SK-N-SH (cell line): ENCODE data around the gene ZFHX3. TPM values are rescaled to one million over a fixed set of nuclear protein-coding genes. Genes with fewer than 3 reads are reported as not detected.

ENCODE experiments used
- CTCF ChIA-PET: fragments of 300-600, 350-600 bp; formaldehyde crosslinking; extraction: SDS; loops from one replicate; lab custom pipeline; 2021; lab: Yijun Ruan, JAX
- POLR2A ChIA-PET: fragments of 350-600 bp; sonication (Branson Sonifier 250); formaldehyde crosslinking; extraction: SDS; loops from one replicate; lab custom pipeline; 2020; ENCODE audit warnings: antibody characterized with exemption, inconsistent platforms; lab: Yijun Ruan, JAX
- DNase-seq: peaks from one replicate; pipeline ENCODE4 v3.0.0; 2012
- H2AFZ ChIP-seq: fragments of 200-600 bp; sonication (generic); 2 replicates; pipeline ENCODE4 v1.8.1; 2016; ENCODE audit warnings: antibody characterized with exemption, mild to moderate bottlenecking, low read depth
- H3F3A ChIP-seq: fragments of 200-600 bp; sonication (generic); replicated peaks from 2 replicates; pipeline ENCODE3; 2016; ENCODE audit warnings: antibody characterized with exemption, mild to moderate bottlenecking; ENCODE audit not compliant: insufficient read depth
- H3K27ac ChIP-seq, 2 experiments: fragments of 200-500 bp in 1 of 2; fragments of 200-600 bp in 1 of 2; sonication (Bioruptor generic) in 1 of 2; sonication (generic), shearing (Covaris generic) in 1 of 2; 2 replicates each; pipeline versions ENCODE4 v1.5.1 to v1.6.1; 2014 to 2016; ENCODE audit warnings: low read depth in 2 of 2, inconsistent platforms in 1 of 2, low read length in 1 of 2, mild to moderate bottlenecking in 1 of 2, mixed read lengths in 1 of 2
- H3K27me3 ChIP-seq: fragments of 200-600 bp; sonication (generic), shearing (Covaris generic); 2 replicates; pipeline ENCODE4 v1.6.1; 2016; ENCODE audit warnings: mixed run types; ENCODE audit not compliant: insufficient read depth
- H3K36me3 ChIP-seq, 2 experiments: fragments of 200-500 bp in 1 of 2; fragments of 200-600 bp in 1 of 2; sonication (Bioruptor generic) in 1 of 2; sonication (generic) in 1 of 2; replicated peaks in 1 of 2; 2 replicates each; pipeline versions ENCODE3 to v1.5.1; 2014 to 2016; ENCODE audit warnings: low read length in 1 of 2, mild to moderate bottlenecking in 1 of 2; ENCODE audit not compliant: insufficient read depth in 2 of 2, control insufficient read depth in 1 of 2
- H3K4me1 ChIP-seq, 2 experiments: fragments of 200-500 bp in 1 of 2; fragments of 200-600 bp in 1 of 2; sonication (Bioruptor generic) in 1 of 2; sonication (generic), shearing (Covaris generic) in 1 of 2; 2 replicates each; pipeline versions ENCODE4 v1.5.1 to v1.6.1; 2014 to 2016; ENCODE audit warnings: low read depth in 1 of 2, low read length in 1 of 2, mixed run types in 1 of 2; ENCODE audit not compliant: insufficient read depth in 2 of 2, control insufficient read depth in 1 of 2
- H3K4me2 ChIP-seq: fragments of 200-600 bp; sonication (generic), shearing (Covaris generic); 2 replicates; pipeline ENCODE4 v1.6.1; 2017; ENCODE audit warnings: mixed run types
- H3K4me3 ChIP-seq, 2 experiments: fragments of 200-500 bp in 1 of 2; fragments of 200-600 bp in 1 of 2; sonication (Bioruptor generic) in 1 of 2; sonication (generic), shearing (Covaris generic) in 1 of 2; 2 replicates each; pipeline versions ENCODE4 v1.5.1 to v1.8.1; 2014 to 2016; ENCODE audit warnings: low read depth in 2 of 2, inconsistent platforms in 1 of 2, low read length in 1 of 2, mild to moderate bottlenecking in 1 of 2, mixed read lengths in 1 of 2, moderate library complexity in 1 of 2
- H3K79me2 ChIP-seq: fragments of 200-600 bp; sonication (generic); 2 replicates; pipeline ENCODE4 v1.8.1; 2017; ENCODE audit warnings: mild to moderate bottlenecking; ENCODE audit not compliant: insufficient read depth
- H3K9ac ChIP-seq: fragments of 200-600 bp; sonication (generic); 2 replicates; pipeline ENCODE4 v1.6.1; 2017; ENCODE audit warnings: mixed run types
- H3K9me2 ChIP-seq: fragments of 200-600 bp; sonication (generic); 2 replicates; pipeline ENCODE4 v1.6.1; 2017; ENCODE audit warnings: mixed run types
- H3K9me3 ChIP-seq: fragments of 200-600 bp; sonication (generic); 2 replicates; pipeline ENCODE4 v1.6.1; 2017; ENCODE audit warnings: mixed run types, mild to moderate bottlenecking, moderate library complexity
- H4K20me1 ChIP-seq: fragments of 200-600 bp; sonication (generic); 2 replicates; pipeline ENCODE4 v1.6.1; 2017; ENCODE audit warnings: mild to moderate bottlenecking, mixed run types; ENCODE audit not compliant: insufficient read depth
- EZH2phosphoT487 ChIP-seq: fragments of 200-600 bp; sonication (generic); IDR thresholded peaks from 2 replicates; pipeline ENCODE4 v1.6.1; 2017; ENCODE audit warnings: low read depth, mixed run types, mild to moderate bottlenecking, antibody characterized with exemption, moderate library complexity, borderline replicate concordance
- SMC3 ChIP-seq: IDR thresholded peaks from 2 replicates; pipeline ENCODE4 v1.6.1; 2012; ENCODE audit warnings: low read depth, low read length, improper control_type of control experiment
- YY1 ChIP-seq: IDR thresholded peaks from 2 replicates; pipeline ENCODE4 v1.4.0; 2012; ENCODE audit warnings: low read depth, mild to moderate bottlenecking
- WGBS: methylation state at CpG from one replicate; pipeline ENCODE4 v1.1.6; 2017; ENCODE audit warnings: low lambda C conversion rate; 5-methylcytosine and 5-hydroxymethylcytosine counted together
- polyA plus RNA-seq, 3 experiments: library from polyadenylated mRNA; depleted of rRNA; stranded (reverse); fragments of >200 nt; gene quantifications; 2 replicates each; pipeline ENCODE4 v1.2.3, GENCODE V29; 2012
- TF ChIP-seq, protein P1 (sequence below): fragments of 200-600 bp; sonication (generic); IDR thresholded peaks from 2 replicates; pipeline ENCODE4 v1.6.1; 2017; ENCODE audit warnings: antibody characterized with exemption, mild to moderate bottlenecking, moderate library complexity

The ZFHX3 gene
- polyA plus RNA-seq, 1 of the 3 experiments (the other 2 are of a cell fraction), result 2.0 TPM

DNA sequence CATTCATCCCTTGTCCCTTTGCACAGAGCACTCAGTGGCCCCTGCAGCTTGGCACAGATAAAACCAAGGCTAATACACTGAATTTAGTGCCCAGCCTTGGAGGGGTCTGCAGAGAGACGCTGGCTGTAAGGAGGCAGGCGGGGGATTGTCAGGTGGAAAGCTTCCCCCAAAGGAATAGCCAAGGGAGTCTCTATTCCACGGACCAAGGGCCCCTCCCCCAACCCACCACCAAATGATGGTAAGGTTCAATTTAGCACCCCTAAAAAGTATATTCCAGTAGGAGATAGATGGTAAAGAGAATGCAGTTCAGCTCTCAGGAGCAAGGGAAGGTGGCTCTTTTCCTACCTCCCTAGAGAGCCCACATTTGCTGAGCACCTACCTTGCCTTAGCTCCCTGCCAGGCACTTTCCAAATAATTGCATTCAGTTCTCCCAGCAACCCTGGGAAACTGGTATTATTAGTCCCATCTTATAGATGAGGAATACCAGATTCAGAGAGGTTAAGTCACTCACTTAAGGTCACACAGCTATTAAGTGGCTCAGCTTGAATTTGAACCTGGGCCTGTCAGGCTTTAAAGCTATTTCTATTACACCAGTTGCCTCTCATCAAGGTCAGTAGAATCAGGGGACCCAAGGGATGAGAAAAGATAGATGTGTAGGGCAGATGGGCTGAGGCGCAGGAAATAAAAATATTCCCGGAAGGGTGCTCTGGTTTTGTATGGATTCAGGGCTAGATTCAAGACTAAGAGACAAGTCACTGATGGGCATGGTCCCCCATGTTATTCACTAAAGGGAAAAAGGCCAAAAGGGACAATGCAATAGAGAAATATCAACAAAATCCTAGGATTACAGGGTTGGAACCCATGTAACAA lies 20.0 kb upstream of the ZFHX3 start:
- no peaks in the 10 kb centered on the region for H3K27me3 ChIP-seq

DNA sequence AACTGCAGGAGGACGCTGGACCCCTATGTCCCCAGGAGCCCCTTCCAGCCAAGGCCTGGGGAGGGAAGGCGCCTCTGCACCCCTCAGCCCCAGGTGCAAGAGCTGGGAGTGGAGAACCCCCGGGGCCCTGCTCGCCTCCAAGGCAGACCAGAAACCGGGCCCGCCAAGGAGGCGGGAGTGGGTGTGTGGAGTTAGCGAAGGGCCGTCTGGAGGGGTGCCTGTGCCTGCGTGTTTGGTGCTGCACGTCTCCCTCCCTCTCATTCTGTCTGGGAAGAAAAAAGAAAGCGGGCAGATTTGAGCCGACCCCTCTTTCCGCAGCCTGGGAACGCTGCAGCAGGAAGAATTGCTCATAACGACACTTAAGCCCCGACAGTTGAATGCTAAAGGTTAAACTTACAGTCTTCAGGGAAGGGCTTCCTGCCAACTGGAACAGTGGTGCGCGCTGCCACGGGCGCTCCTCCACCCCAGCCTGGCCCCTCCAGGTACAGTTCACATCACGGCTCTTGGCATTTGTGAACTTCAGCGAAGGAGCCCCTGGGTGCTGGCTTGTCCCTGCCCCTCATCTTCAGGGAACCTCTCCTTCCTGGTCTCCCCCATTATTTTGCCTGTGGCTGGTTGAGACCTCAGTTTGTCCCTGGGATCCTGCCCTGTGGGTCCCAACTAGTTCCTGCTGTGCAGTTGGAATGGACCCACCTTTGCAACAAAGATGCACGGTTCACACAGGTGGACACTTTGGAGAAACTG lies 19.2 kb upstream of the ZFHX3 start:
- CTCF ChIA-PET, result interaction anchor here (1.0 to 1.2 kb wide), 2 partner anchors 70 to 668 kb away, joined by 3 read pairs; no protein-coding TSS in a partner anchor
- H3K27ac ChIP-seq, result peak overlapping the region in 1 of 2 experiments; percentile 100; a peak in 2 of 4 replicates

More for the DNA sequence above, 20.0 kb upstream of the ZFHX3 start:
- POLR2A ChIA-PET, result no interaction called here
- Histone ChIP-seq H3F3A (peaks cover 31% of the 10 kb centered on the region), H3K4me3 (no peak overlapping the region), H3K9ac (peak overlapping the region; percentile 84), H4K20me1 (no peaks in the 10 kb centered on the region), H3K9me3 (no peaks in the 10 kb centered on the region), H3K9me2 (no peaks in the 10 kb centered on the region), H2AFZ (peak overlapping the region; percentile 48; the same call in 1 of the 2 replicates), H3K79me2 (no peaks in the 10 kb centered on the region; the same call in 1 of the 2 replicates), H3K4me1 (peaks cover 23 to 35% of the 10 kb centered on the region in 2 experiments), H3K4me2 (peak overlapping the region; percentile 74), H3K36me3 (no peaks in the 10 kb centered on the region), H3K27ac (peak overlapping the region; percentile 80 to 100; a peak in 3 of 4 replicates)
- TF ChIP-seq, protein P1, sequence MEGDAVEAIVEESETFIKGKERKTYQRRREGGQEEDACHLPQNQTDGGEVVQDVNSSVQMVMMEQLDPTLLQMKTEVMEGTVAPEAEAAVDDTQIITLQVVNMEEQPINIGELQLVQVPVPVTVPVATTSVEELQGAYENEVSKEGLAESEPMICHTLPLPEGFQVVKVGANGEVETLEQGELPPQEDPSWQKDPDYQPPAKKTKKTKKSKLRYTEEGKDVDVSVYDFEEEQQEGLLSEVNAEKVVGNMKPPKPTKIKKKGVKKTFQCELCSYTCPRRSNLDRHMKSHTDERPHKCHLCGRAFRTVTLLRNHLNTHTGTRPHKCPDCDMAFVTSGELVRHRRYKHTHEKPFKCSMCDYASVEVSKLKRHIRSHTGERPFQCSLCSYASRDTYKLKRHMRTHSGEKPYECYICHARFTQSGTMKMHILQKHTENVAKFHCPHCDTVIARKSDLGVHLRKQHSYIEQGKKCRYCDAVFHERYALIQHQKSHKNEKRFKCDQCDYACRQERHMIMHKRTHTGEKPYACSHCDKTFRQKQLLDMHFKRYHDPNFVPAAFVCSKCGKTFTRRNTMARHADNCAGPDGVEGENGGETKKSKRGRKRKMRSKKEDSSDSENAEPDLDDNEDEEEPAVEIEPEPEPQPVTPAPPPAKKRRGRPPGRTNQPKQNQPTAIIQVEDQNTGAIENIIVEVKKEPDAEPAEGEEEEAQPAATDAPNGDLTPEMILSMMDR, result peak; percentile 28; the same call in 1 of the 2 replicates
- no peak for TF ChIP-seq SMC3
- no peak for TF ChIP-seq EZH2phosphoT487
- 90% methylated on average over 4 of the region's 5 CpGs for WGBS
- DNase-seq, result no peak
- CTCF ChIA-PET, result interaction anchor here (1.0 to 1.2 kb wide), 3 partner anchors 69 to 889 kb away, joined by 3 read pairs; no protein-coding TSS in a partner anchor

More for the DNA sequence above, 19.2 kb upstream of the ZFHX3 start:
- Histone ChIP-seq H2AFZ (no peak overlapping the region), H3K4me2 (no peak overlapping the region)
- no peak for DNase-seq
- no peak for TF ChIP-seq YY1
- TF ChIP-seq, all 33 proteins: peak for 0
- POLR2A ChIA-PET, result no interaction called here
- no peaks in the 10 kb centered on the region for H3K27me3 ChIP-seq
- H3K9ac ChIP-seq, result no peak overlapping the region
- no peaks in the 10 kb centered on the region for H3K36me3 ChIP-seq
- H3F3A ChIP-seq, result peaks cover 31% of the 10 kb centered on the region
- peaks cover 28 to 35% of the 10 kb centered on the region in 2 experiments for H3K4me1 ChIP-seq
- H4K20me1 ChIP-seq, result no peaks in the 10 kb centered on the region
- 90% methylated on average over 22 of the region's 24 CpGs for WGBS
- no peaks in the 10 kb centered on the region for H3K9me3 ChIP-seq
- H3K79me2 ChIP-seq, result peaks cover 4% of the 10 kb centered on the region
- no peaks in the 10 kb centered on the region for H3K9me2 ChIP-seq
- no peak overlapping the region for H3K4me3 ChIP-seq
